HG03175 (cell line): ENCODE measurements around the gene ZDHHC11.
"Not testable (repeated sequence)": the region's sequence is repeated elsewhere in the genome, so short reads cannot be mapped to it uniquely, and the experiment has no call there.

Experiments
- ATAC-seq: cut with Tn5 transposase; IDR thresholded peaks from one replicate; pipeline ENCODE4 v1.9.1; 2021; ENCODE audit warnings: mild to moderate bottlenecking, moderate library complexity; ENCODE audit not compliant: unreplicated experiment

ZDHHC11 gene

DNA sequence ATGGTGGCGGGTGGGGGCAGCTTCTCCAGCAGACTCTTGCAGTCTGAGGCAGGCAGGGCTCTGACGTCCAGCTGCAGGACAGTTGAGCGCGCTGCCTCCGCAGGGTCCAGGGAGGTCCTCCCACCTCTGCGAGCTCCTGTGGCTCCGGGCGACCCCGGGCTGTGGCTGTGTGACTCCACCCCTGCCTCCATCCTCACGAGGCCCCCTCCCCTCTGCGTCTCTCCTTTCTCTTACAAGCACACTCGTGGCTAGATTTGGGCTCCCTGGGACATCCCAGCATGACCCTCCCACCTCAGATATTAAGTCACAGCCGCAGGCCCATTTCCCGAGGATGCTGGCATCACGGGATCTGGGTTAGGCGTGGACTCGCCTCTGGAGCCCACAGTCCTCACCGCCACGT lies 100.6 kb downstream of the ZDHHC11 start:
- not testable (repeated sequence) for ATAC-seq

DNA sequence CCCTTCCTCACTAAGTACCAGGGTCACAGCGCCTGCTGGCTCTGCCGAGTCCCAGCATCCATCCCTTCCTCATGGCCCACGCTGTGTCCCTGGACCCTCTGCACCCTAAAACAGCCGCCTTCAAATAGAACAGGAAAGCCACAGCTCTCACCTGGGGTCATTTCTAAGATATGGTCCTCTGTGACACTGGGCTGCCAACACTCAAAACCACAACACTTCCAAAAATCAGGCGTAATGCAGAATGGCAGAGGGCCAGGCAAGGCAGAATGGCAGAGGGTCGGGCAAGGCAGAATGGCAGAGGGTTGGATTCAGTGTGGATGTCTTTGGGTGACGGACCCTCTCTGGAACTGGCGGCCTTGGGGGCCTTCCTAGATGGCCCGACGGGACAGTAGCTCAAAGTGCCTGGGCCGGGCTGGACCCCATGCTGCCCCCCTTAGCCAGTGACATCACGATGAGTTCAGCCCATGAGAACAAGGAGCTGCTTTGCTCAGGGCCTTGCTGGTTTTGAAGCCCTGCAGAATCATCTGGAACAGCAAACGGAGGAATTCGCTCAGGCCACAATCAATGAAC lies 101.6 kb downstream of the ZDHHC11 start:
- no peak for ATAC-seq

- ATAC-seq = not testable (repeated sequence)
These were observed 102.5 kb downstream of the ZDHHC11 start for GRCh38 chr5:748011-748980.

- not testable (repeated sequence) for ATAC-seq
These were observed 103.4 kb downstream of the ZDHHC11 start for GRCh38 chr5:747303-747844.

- ATAC-seq = no peak
These were observed 104.5 kb downstream of the ZDHHC11 start for GRCh38 chr5:746258-746761.
